K562 (cell line): ENCODE measurements around the gene CHRNA10. TPM values are rescaled to one million over a fixed set of nuclear protein-coding genes. Genes with fewer than 3 reads are reported as not detected.

Experiments used
- ATAC-seq: fragments of 200-7000 bp; cut with Tn5 transposase; 3 replicates; pipeline ENCODE4 v1.9.1; 2020; ENCODE audit warnings: moderate library complexity
- BruUV-seq: library from RNA; stranded (reverse); fragments of 400-500 nt; replicated peaks from 2 replicates; lab custom pipeline; 2021; lab: Mats Ljungman, UMichigan
- CTCF ChIA-PET: fragments of 300-600 bp; formaldehyde crosslinking; extraction: SDS; loops from one replicate; lab custom pipeline; 2021; ENCODE audit warnings: low intra/inter-chr PET ratio; lab: Yijun Ruan, JAX
- POLR2A ChIA-PET: fragments of 300-600, 350-650 bp; sonication (Branson Sonifier 250); formaldehyde crosslinking; extraction: SDS; loops from one replicate; lab custom pipeline; 2021; ENCODE audit warnings: antibody characterized with exemption, inconsistent platforms; lab: Yijun Ruan, JAX
- DNase-seq, 4 experiments: peaks; one replicate each; pipeline versions ENCODE4 v3.0.0 to v3.0.0-alpha.2; 2011 to 2018; ENCODE audit warnings: low spot score in 3 of 4, mixed read lengths in 3 of 4; ENCODE audit errors: extremely low read depth in 1 of 4
- FAIRE-seq: peaks from 2 replicates; lab custom pipeline; 2011; peaks lifted over from hg19 to GRCh38; lab: Jason Lieb, UNC
- H2AFZ ChIP-seq: 2 replicates; pipeline ENCODE4 v1.6.0; 2011; ENCODE audit warnings: low read depth, low read length, control low read depth, inconsistent platforms
- H3K27ac ChIP-seq: fragments of 200-600 bp; 3 replicates; pipeline ENCODE4 v1.8.0; 2011; ENCODE audit warnings: low read depth, mild to moderate bottlenecking, control low read depth, inconsistent platforms, low read length, moderate library complexity, mixed read lengths; ENCODE audit errors: extremely low read depth
- H3K27me3 ChIP-seq, 2 experiments: fragments of 300-600 bp in 1 of 2; 2 replicates in 1 of 2; 3 replicates in 1 of 2; pipeline versions ENCODE4 v1.6.0 to v1.8.0; 2011; ENCODE audit warnings: inconsistent platforms in 2 of 2, low read length in 2 of 2, mild to moderate bottlenecking in 1 of 2, mixed read lengths in 1 of 2, moderate library complexity in 1 of 2; ENCODE audit not compliant: control insufficient read depth in 2 of 2, insufficient read depth in 2 of 2
- H3K36me3 ChIP-seq: fragments of 300-600 bp; 3 replicates; pipeline ENCODE4 v1.8.0; 2011; ENCODE audit warnings: mild to moderate bottlenecking, low read length, inconsistent platforms; ENCODE audit not compliant: control insufficient read depth, insufficient read depth
- H3K4me1 ChIP-seq, 2 experiments: fragments of 200-600 bp in 1 of 2; replicated peaks in 1 of 2; 2 replicates in 1 of 2; 3 replicates in 1 of 2; pipeline versions ENCODE4 v1.5.1 to v1.8.0; 2011; ENCODE audit warnings: inconsistent platforms in 2 of 2, low read length in 2 of 2, mild to moderate bottlenecking in 1 of 2, mixed read lengths in 1 of 2, moderate library complexity in 1 of 2; ENCODE audit not compliant: control insufficient read depth in 2 of 2, insufficient read depth in 2 of 2
- H3K4me2 ChIP-seq: 2 replicates; pipeline ENCODE4 v1.6.1; 2011; ENCODE audit warnings: low read length, control low read depth, inconsistent platforms, mixed read lengths; ENCODE audit not compliant: insufficient read depth
- H3K4me3 ChIP-seq: fragments of 200-600 bp; sonication (generic), shearing (Covaris generic); 2 replicates; pipeline ENCODE4 v1.5.1; 2016; ENCODE audit warnings: control low read depth, inconsistent platforms
- H3K79me2 ChIP-seq: fragments of 200-600 bp; 3 replicates; pipeline ENCODE4 v1.8.0; 2011; ENCODE audit warnings: low read length, inconsistent platforms; ENCODE audit not compliant: control insufficient read depth, insufficient read depth
- H3K9ac ChIP-seq, 2 experiments: 2 replicates each; pipeline versions ENCODE4 v1.6.0 to v1.6.1; 2011; ENCODE audit warnings: low read depth in 2 of 2, low read length in 2 of 2, control low read depth in 1 of 2, inconsistent platforms in 1 of 2, mild to moderate bottlenecking in 1 of 2, mixed read lengths in 1 of 2; ENCODE audit not compliant: insufficient read depth in 1 of 2
- H3K9me1 ChIP-seq: one replicate; pipeline ENCODE4 v1.6.0; 2011; ENCODE audit warnings: inconsistent platforms, mild to moderate bottlenecking, low read length, moderate library complexity; ENCODE audit not compliant: control insufficient read depth, insufficient read depth
- H3K9me3 ChIP-seq: replicated peaks from 2 replicates; pipeline ENCODE4 v1.5.1; 2011; ENCODE audit warnings: low read depth, low read length, inconsistent platforms; ENCODE audit not compliant: control insufficient read depth, insufficient read depth
- H4K20me1 ChIP-seq: replicated peaks from 2 replicates; pipeline ENCODE4 v1.6.1; 2011; ENCODE audit warnings: low read length, inconsistent platforms, mixed read lengths; ENCODE audit not compliant: control insufficient read depth, insufficient read depth
- CBX3 ChIP-seq, 2 experiments: IDR thresholded peaks; 1 replicate in 1 of 2; 2 replicates in 1 of 2; pipeline ENCODE4 v1.6.1; 2012; ENCODE audit warnings: inconsistent platforms in 2 of 2, low read length in 2 of 2, borderline replicate concordance in 1 of 2, control low read depth in 1 of 2
- FOXK2 ChIP-seq, 2 experiments: fragments of 450-650 bp; IDR thresholded peaks in 1 of 2; conservative IDR thresholded peaks in 1 of 2; 2 replicates each; pipeline ENCODE4 v1.6.1; 2016; ENCODE audit warnings: low read depth in 2 of 2, mild to moderate bottlenecking in 1 of 2
- GABPB2 ChIP-seq: fragments of 250-450 bp; sonication (Bioruptor Pico); conservative IDR thresholded peaks from 2 replicates; pipeline ENCODE4 v1.5.1; 2021; ENCODE audit warnings: mild to moderate bottlenecking
- GTF2F1 ChIP-seq: IDR thresholded peaks from 2 replicates; pipeline ENCODE4 v1.6.1; 2011; ENCODE audit warnings: low read depth, low read length, improper control_type of control experiment
- HNRNPH1 ChIP-seq: fragments of 200-400 bp; formaldehyde crosslinking; optimal IDR thresholded peaks from 2 replicates; pipeline ENCODE3; 2017; ENCODE audit warnings: low read depth, mild to moderate bottlenecking, low read length, moderate library complexity
- HOMEZ ChIP-seq: fragments of 250-450 bp; sonication (Bioruptor Pico); IDR thresholded peaks from 2 replicates; pipeline ENCODE4 v1.4.0; 2020; ENCODE audit warnings: mild to moderate bottlenecking, moderate library complexity
- KDM2B ChIP-seq: fragments of 250-450 bp; sonication (Bioruptor Pico); IDR thresholded peaks from 2 replicates; pipeline ENCODE4 v1.8.0; 2021; ENCODE audit warnings: mild to moderate bottlenecking, moderate library complexity
- KLF16 ChIP-seq: IDR thresholded peaks from 2 replicates; pipeline ENCODE4 v1.6.1; 2016; ENCODE audit warnings: antibody characterized with exemption
- MCM7 ChIP-seq, 2 experiments: fragments of 450-650 bp; IDR thresholded peaks; 2 replicates each; pipeline ENCODE4 v1.6.1; 2016 to 2018
- PRMT5 ChIP-seq: sonication (generic); formaldehyde crosslinking; IDR thresholded peaks from 2 replicates; pipeline ENCODE4 v1.5.0; 2020; ENCODE audit warnings: missing genetic modification reagents
- RBM22 ChIP-seq: fragments of 200-400 bp; formaldehyde crosslinking; IDR thresholded peaks from 2 replicates; pipeline ENCODE4 v1.6.1; 2018; ENCODE audit warnings: low read length, low read depth; ENCODE audit not compliant: poor library complexity, severe bottlenecking
- RFX1 ChIP-seq: fragments of 450-650 bp; IDR thresholded peaks from 2 replicates; pipeline ENCODE4 v1.6.1; 2016; ENCODE audit warnings: mild to moderate bottlenecking, moderate library complexity
- ZNF384 ChIP-seq: IDR thresholded peaks from 2 replicates; pipeline ENCODE4 v1.6.1; 2012; ENCODE audit warnings: low read depth, low read length, improper control_type of control experiment
- ZNF436 ChIP-seq: fragments of 250-450, 450-650 bp; sonication (Bioruptor Pico); formaldehyde crosslinking; IDR thresholded peaks from 2 replicates; pipeline ENCODE4 v1.7.0; 2020; ENCODE audit warnings: mild to moderate bottlenecking
- WGBS: fragments of 100-300 bp; shearing (Covaris generic); methylation state at CpG from one replicate; pipeline ENCODE4 v1.1.6; 2016; ENCODE audit warnings: low coverage, mixed read lengths; ENCODE audit not compliant: insufficient coverage; ENCODE audit errors: missing lambda C conversion rate; 5-methylcytosine and 5-hydroxymethylcytosine counted together
- in situ Hi-C: fragments of 300-500 bp; cut with MboI; formaldehyde crosslinking; loops from 4 replicates; pipeline ENCODE4 v1.15.0; 2018; ENCODE audit warnings: inconsistent platforms, mixed read lengths
- intact Hi-C: fragments of 100-400 bp; cut with micrococcal nuclease; formaldehyde crosslinking; loops from 2 replicates; pipeline ENCODE4 v1.14.2; 2022
- polyA plus RNA-seq, 8 experiments: library from polyadenylated mRNA; depleted of rRNA in 4 of 8; stranded (reverse) in 5 of 8; unstranded in 3 of 8; fragments of >200 nt; fragmentation: Nextera tagmentation in 2 of 8; fragmentation: Illumina TruSeq in 1 of 8; extraction: Ambion mirVana in 2 of 8; extraction: Trizol in 1 of 8; gene quantifications; 2 replicates each; pipeline versions ENCODE4 v1.2.1 to v1.2.3, GENCODE V29; 2011 to 2014; ENCODE audit warnings: inconsistent platforms in 1 of 8, missing spikeins in 1 of 8
- total RNA-seq, 7 experiments: library from RNA; depleted of rRNA in 6 of 7; stranded (reverse); fragments of >200 nt in 6 of 7; fragmentation: Illumina TruSeq in 2 of 7; extraction: Trizol in 2 of 7; gene quantifications; 2 replicates each; pipeline versions ENCODE4 v1.2.1 to v1.2.3, GENCODE V29; 2011 to 2021; ENCODE audit warnings: low replicate concordance in 1 of 7

CHRNA10 gene
- total and polyA plus RNA-seq, 9 of the 15 experiments (the other 6 are each of a cell fraction or from before 2014, with no cell fraction given) = 0.35 to 1.9 (median 0.81) TPM

GRCh38 chr11:3700410-3700809, 29.2 kb upstream of the CHRNA10 start:
- POLR2A ChIA-PET = interaction anchor here (0.6 to 0.7 kb wide), 2 partner anchors 22 to 685 kb away, joined by 3 read pairs; no protein-coding TSS in a partner anchor
- no TSS peak for BruUV-seq
- TF ChIP-seq ZNF436 (CRISPR knock-in tag) (no peak), GABPB2 (CRISPR knock-in tag) (no peak), GTF2F1 (no peak), CBX3 (IDR thresholded peaks at IDR 0.05; ENCODE audit: borderline replicate concordance in 1 of 2, low read length in 2 of 2) (no peak), ZNF384 (no peak), MCM7 (IDR thresholded peaks at IDR 0.05) (no peak), RFX1 (no peak), HNRNPH1 (no peak), PRMT5 (no peak), KDM2B (CRISPR knock-in tag) (no peak), RBM22 (no peak), HOMEZ (CRISPR knock-in tag) (no peak), KLF16 (no peak), FOXK2 (conservative IDR thresholded peaks at IDR 0.05 in 1 of 2, IDR thresholded peaks at IDR 0.05 in 1 of 2; ENCODE audit: low read depth in 2 of 2) (no peak)

More at GRCh38 chr11:3700410-3700809, 29.2 kb upstream of the CHRNA10 start:
- Histone ChIP-seq H3K4me3 (no peak overlapping the region), H3K4me2 (no peak overlapping the region), H3K36me3 (peaks cover 95% of the 10 kb centered on the region), H3K79me2 (no peaks in the 10 kb centered on the region), H3K27ac (no peak overlapping the region), H3K9ac (no peak overlapping the region), H4K20me1 (no peaks in the 10 kb centered on the region), H3K27me3 (no peaks in the 10 kb centered on the region), H2AFZ (no peak overlapping the region), H3K4me1 (no peaks in the 10 kb centered on the region), H3K9me1 (no peaks in the 10 kb centered on the region), H3K9me3 (no peaks in the 10 kb centered on the region)
- DNase-seq = no peak
- no peak for FAIRE-seq
- intact Hi-C loops (no loop called here), in situ Hi-C loops (no loop called here)
- CTCF ChIA-PET = no interaction called here
- peak; percentile 34; the same call in 1 of the 3 replicates for ATAC-seq
- 82% methylated on average over 2 of the region's 2 CpGs for WGBS
